OCI-LY7 (cell line): Measurements from ENCODE around the gene ALKBH3.

Source experiments
- CTCF ChIP-seq: fragments of 200-600 bp; sonication (generic); conservative IDR thresholded peaks from 2 replicates; pipeline ENCODE4 v1.5.1; 2014; ENCODE audit warnings: mild to moderate bottlenecking, antibody characterized with exemption, low read length, moderate library complexity, mixed read lengths
- EZH2phosphoT487 ChIP-seq: fragments of 200-600 bp; sonication (generic); IDR thresholded peaks from 2 replicates; pipeline ENCODE4 v1.6.1; 2018; ENCODE audit warnings: low read depth, borderline replicate concordance, mild to moderate bottlenecking, mixed run types, antibody characterized with exemption, low read length, moderate library complexity, mixed read lengths

GRCh38 chr11:43947003-43947500 is 66.4 kb downstream of the ALKBH3 start:
- TF ChIP-seq CTCF (no peak), EZH2phosphoT487 (no peak)
